GM21423 (cell line): ENCODE results near the gene RUNDC3A.

ENCODE experiments used
- ATAC-seq: cut with Tn5 transposase; IDR thresholded peaks from one replicate; pipeline ENCODE4 v1.9.1; 2021; ENCODE audit warnings: mild to moderate bottlenecking, moderate library complexity; ENCODE audit not compliant: unreplicated experiment

The RUNDC3A gene

DNA sequence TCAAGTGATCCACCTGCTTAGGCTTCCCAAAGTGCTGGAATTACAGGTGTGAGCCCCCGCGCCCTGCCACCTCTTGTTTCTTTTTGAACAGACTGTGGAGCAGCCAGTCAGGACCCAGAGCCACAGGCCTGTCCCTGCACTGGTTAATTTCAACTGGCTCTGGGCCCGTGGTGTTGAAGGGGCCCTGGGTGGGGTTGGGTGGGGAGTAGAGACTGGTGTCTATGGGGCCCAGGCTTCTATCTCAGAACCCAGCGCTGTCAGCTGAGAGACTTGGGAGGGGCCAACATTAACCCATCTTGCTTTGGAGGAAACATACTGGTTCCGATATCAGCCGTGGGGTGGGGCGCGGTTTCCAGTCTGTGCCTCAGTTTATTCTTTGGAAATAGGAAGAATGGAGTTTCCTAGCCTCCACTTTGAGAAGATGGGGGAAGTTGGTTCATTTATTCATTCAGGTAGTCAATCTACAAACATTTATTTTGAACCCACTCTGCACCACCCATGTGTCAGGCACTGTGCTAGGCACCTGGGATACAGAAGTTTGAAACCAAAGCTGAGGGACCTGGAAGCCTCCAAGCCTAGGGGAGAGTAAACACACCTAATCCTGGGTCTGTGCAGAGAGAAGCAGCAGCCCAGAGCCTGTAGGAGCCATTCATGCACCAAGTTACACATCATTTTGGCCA is 24.9 kb upstream of the RUNDC3A start:
- ATAC-seq = no peak

DNA sequence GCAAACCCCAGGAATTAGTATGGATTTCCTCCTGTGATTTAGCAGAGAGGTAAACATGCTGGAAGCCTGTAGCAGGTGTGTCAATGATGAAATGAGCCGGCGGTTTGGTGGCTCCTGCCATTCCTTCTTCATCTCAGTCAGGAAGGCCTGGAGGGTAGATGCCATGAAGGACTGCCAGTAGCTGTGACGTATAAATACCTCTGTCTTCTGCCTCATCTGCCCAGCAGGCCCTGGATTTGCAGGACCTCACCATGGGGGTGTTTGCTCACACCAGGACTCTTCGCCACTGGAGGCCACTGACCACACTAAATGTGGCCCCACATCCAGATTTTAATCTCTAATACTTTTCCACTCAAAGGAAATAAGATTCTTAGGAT is 24.4 kb upstream of the RUNDC3A start:
- ATAC-seq = no peak

- ATAC-seq = no peak
Measured at GRCh38 chr17:44287651-44288050, 20.8 kb upstream of the RUNDC3A start.

DNA sequence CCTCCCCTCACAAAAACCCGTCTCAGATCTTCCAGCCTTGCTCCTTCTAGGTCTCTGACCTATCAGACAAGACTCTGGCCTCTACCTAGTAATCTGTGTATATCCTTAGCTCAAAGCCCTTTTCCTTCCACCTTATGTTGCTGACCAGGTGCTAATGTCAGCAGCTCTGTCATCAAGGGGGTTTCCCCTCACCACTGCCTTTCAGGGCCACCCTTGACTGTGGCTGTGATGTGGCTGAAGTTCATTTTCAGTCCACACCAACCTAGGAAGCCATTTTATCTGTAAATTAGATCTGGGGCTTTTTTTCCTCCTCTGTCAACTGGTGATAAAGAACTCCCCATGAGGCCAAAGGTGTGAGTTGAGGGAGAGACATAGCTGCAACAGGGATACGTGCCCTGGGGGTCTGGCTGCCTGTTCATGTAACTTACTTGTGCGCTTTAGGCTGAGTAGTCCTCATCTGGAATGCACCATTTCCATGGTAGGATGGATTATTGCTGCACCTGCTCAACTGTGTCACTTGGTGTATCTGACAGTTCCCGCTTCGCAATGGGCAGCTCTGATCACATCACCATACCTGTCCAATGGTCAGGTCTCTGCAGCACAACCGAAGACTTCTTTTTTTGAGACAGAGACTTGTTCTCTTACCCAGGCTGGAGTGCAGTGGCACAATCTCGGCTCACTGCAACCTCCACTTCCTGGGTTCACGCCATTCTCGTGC is 14.7 kb upstream of the RUNDC3A start:
- no peak for ATAC-seq

DNA sequence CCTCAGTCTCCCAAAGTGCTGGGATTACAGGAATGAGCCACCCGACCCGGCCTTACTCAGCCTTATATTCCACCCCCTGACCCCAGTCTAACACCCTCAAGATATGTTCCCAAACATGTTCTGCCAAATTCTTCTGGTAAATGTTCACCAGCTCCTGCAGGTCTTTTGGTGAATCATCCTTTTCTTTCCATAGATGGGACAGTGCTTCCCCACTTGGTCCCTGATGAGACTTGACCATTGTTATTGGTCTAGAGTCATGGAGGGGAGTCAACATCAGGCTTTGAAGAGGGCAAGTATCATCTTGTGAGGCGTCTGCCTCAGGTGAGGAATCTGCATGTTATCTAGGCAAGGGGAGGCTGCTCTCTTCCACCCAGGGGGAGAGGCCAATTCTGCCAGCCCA is 10.4 kb upstream of the RUNDC3A start:
- ATAC-seq = no peak

DNA sequence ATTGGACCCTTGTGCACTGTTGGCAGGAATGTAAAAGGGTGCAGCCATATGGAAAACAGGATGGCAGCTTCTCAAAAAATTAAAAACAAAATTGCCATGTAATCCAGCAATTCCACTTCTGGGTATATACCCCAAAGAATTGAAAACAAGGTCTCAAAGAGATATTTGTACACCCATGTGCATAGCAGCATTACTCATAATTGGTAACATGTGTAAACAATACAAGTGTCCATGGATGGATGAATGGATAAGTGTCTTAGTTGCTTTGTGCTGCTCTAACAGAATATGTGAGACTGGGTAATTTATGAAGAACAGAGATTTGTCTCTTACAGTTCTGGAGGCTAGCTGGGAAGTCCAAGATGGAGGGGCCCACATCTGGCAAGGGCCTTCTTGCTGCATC is 3.8 kb upstream of the RUNDC3A start:
- ATAC-seq = no peak

- ATAC-seq = no peak
Measured at GRCh38 chr17:44307387-44308186, 814 bp upstream of the RUNDC3A start.

GRCh38 chr17:44308865-44309264 is 464 bp downstream of the RUNDC3A start:
- no peak for ATAC-seq

- ATAC-seq = no peak
Measured at GRCh38 chr17:44309472-44309871, 1.1 kb downstream of the RUNDC3A start.

- ATAC-seq = no peak
Measured at GRCh38 chr17:44310188-44310587, 1.8 kb downstream of the RUNDC3A start.

GRCh38 chr17:44310609-44311376 is 2.4 kb downstream of the RUNDC3A start:
- ATAC-seq = no peak

- no peak for ATAC-seq
Measured at GRCh38 chr17:44311562-44312181, 3.3 kb downstream of the RUNDC3A start.

DNA sequence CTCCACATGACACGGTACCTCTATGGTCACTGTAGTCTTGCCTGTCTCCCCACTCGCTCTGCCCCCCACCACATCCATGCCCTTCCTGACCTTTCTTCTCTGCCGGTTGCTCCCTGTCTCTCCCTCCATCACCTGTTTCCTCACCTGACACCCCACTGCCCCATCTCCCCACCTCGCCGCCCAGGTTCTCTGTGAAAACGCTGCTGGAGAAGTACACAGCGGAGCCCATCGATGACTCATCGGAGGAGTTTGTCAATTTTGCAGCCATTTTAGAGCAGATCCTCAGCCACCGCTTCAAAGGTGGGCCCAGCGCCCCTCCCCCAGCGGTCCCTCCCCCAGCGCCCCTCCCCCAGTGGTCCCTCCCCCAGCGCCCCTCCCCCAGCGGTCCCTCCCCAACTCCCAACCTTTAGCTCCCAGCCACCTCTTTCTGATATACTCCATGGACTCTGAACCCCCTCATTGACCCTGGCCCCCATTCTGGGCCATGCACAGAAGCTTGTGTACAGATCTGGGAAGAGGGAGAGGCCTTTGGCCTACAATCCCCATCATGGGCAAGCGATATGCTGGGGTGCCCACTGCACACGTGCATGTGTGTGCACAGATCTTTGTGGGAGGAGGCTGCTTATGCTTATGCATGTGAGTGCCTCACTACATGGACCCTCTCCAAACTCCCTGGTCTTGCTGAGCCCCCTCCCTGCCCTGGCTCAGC is 4.1 kb downstream of the RUNDC3A start:
- ATAC-seq = no peak

- ATAC-seq = no peak
Measured at GRCh38 chr17:44314031-44314430, 5.6 kb downstream of the RUNDC3A start.

GRCh38 chr17:44314524-44314868 is 6.1 kb downstream of the RUNDC3A start:
- ATAC-seq = no peak

DNA sequence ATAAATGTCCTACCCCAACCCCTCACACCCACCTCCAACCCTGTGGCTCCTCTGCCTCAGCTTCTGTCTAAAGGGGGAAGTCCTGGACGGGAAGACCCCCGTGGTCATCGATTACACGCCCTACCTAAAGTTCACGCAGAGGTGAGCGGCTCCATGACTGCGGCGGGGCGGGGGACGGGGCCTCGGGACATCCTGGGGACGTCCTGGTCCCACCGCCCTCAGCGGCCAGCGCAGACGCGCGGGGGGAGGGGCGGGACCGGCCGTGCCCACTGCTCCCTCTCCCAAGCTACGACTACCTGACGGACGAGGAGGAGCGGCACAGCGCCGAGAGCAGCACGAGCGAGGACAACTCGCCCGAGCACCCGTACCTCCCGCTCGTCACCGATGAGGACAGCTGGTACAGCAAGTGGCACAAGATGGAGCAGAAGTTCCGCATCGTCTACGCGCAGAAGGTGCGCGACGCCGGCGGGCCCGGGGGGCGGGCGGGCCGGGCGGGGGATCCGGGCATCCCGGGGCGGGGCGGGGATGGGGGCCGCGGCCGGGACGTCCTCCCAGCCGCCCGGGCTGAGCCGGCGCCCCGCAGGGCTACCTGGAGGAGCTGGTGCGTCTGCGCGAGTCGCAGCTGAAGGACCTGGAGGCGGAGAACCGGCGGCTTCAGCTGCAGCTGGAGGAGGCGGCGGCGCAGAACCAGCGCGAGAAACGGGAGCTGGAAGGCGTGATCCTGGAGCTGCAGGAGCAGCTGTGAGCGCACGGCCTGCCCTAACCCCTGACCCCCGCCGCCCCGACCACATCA is 6.7 kb downstream of the RUNDC3A start:
- no peak for ATAC-seq

- no peak for ATAC-seq
Measured at GRCh38 chr17:44315760-44316731, 7.6 kb downstream of the RUNDC3A start.

DNA sequence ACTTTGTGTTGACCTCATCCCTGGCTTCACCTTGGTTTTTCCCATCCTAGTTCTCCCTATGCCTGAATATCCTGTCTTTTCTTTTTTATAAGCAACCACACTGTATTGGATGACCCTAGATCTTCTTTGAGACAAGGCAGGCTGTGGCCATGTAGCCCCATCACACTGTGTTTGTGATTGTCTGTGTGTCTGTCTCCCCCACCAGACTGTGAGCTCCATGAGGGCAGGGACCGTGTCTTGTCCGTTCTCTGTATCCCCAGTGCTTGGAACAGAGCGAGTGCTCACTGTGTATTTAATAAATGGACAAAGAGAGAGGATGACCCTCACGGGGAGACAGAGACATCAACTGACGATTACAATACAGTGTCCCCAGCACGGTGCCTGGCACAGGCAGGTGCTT is 9.1 kb downstream of the RUNDC3A start:
- no peak for ATAC-seq
